H7 (cell line): ENCODE data around the gene MYO1C. TPM values are rescaled to one million over a fixed set of nuclear protein-coding genes. Genes with fewer than 3 reads are reported as not detected.
"Not testable (repeated sequence)": the region's sequence is repeated elsewhere in the genome, so short reads cannot be mapped to it uniquely, and the experiment has no call there.

Experiments used
- DNase-seq: peaks from one replicate; pipeline ENCODE4 v3.0.0; 2012
- H3K27me3 ChIP-seq: 2 replicates; pipeline ENCODE4 v1.6.0; 2011; ENCODE audit warnings: mild to moderate bottlenecking, low read length; ENCODE audit not compliant: control insufficient read depth, insufficient read depth
- H3K36me3 ChIP-seq: replicated peaks from 2 replicates; pipeline ENCODE4 v1.5.1; 2011; ENCODE audit warnings: low read length; ENCODE audit not compliant: control insufficient read depth, insufficient read depth
- H3K4me3 ChIP-seq: 2 replicates; pipeline ENCODE4 v1.5.1; 2011; ENCODE audit warnings: low read depth, mild to moderate bottlenecking, control low read depth, low read length, moderate library complexity; ENCODE audit not compliant: insufficient read depth
- total RNA-seq: library from RNA; depleted of rRNA; stranded (reverse); fragments of >200 nt; shearing (Covaris generic); gene quantifications from 2 replicates; pipeline ENCODE4 v1.2.3, GENCODE V29; 2014; rRNA removed

MYO1C gene
- total RNA-seq, 1 experiment from 2014 or later = 62.6 TPM

DNA sequence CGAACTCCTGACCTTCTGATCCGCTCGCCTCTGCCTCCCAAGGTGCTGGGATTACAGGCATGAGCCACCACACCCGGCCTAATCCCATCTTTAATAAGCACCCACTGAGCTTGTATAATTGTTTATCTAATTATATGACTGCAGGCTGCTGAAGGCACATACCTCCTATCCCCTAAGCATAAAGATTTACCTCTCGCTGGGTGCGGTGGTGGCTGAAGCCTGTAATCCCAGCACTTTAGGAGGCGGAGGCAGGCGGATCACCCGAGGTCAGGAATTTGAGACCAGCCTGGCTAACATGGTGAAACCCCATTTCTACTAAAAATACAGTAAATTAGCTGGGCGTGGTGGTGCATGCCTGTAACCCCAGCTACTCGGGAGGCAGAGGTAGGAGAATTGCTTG lies 72.3 kb downstream of the MYO1C start:
- H3K27me3 ChIP-seq = no peaks in the 10 kb centered on the region
- H3K4me3 ChIP-seq = no peak overlapping the region
- peaks cover 15% of the 10 kb centered on the region for H3K36me3 ChIP-seq
- DNase-seq = no peak

DNA sequence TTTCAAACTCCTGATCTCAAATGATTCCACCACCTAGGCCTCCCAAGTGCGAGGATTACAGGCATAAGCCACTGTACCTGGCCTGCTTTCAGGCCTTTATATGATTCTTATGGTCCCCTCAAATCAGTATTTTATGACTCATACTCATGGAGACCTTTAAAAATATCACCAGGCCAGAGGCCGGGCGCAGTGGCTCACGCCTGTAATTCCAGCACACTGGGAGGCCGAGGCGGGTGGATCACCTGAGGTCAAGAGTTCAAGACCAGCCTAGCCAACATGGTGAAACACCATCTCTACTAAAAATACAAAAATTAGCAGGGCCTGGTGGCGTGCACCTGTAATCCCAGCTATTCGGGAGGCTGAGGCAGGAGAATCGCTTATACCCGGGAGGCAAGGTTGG lies 74.0 kb downstream of the MYO1C start:
- not testable (repeated sequence) for DNase-seq

DNA sequence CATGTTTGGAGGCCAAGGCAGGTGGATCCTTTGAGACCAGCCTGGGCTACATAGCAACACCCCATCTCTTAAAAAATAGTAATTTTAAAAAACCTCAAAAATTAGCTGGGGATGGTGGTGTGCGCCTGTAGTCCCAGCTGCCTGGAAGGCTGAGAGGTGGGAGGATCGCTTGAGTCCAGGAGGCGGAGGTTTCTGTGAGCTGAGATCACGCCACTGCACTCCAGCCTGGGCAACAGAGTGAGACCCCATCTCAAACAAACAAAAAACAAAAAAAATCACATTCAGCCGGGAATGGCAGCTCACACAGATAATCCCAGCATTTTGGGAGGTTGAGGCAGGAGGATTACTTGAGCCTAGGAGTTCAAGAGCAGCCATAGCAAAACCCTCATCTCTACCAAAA lies 76.1 kb downstream of the MYO1C start:
- H3K36me3 ChIP-seq = peaks cover 3% of the 10 kb centered on the region; the same call in 1 of the 2 replicates
- no peak for DNase-seq
- H3K27me3 ChIP-seq = no peaks in the 10 kb centered on the region
- H3K4me3 ChIP-seq = no peak overlapping the region

More for the DNA sequence above, 74.0 kb downstream of the MYO1C start:
- H3K36me3 ChIP-seq = peaks cover 14% of the 10 kb centered on the region
- H3K27me3 ChIP-seq, H3K4me3 ChIP-seq: not testable (repeated sequence)

DNA sequence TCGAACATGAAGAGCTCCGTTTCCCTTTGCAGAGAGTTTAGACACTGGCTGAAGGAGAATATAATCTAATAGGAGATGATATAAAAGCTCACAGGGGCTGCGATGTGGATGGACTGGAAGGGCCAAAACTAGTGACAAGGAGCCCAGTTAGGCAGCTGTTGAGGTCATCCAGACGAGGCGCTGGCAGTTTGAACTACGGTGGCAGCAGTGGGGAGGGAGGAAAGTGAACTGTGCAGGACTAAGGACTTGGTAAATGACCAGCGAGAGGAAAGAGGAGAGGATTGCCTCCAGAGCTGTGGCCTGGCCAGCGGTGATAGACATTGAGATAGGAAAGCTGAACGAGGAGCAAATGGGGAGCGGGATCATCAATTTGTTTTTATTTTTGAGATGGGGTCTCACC lies 77.9 kb downstream of the MYO1C start:
- DNase-seq = no peak
- Histone ChIP-seq H3K4me3 (no peak overlapping the region), H3K36me3 (no peaks in the 10 kb centered on the region), H3K27me3 (no peaks in the 10 kb centered on the region)

Other genes starting within 250 kb of the MYO1C start
- gene BHLHA9, start 222.2 kb downstream of the MYO1C start, total RNA-seq = not detected in 2 replicates
- not detected in 2 replicates for gene TRARG1, start 213.0 kb downstream of the MYO1C start, total RNA-seq
- 303 and 330 TPM in 2 replicates for gene YWHAE, start 92.5 kb downstream of the MYO1C start, total RNA-seq
- gene CRK, start 36.5 kb downstream of the MYO1C start, total RNA-seq = 60.5 and 68.4 TPM in 2 replicates
- 17.6 and 20.7 TPM in 2 replicates for gene INPP5K, start 23.9 kb upstream of the MYO1C start, total RNA-seq
- 22.5 and 23.1 TPM in 2 replicates for gene PITPNA, start 70.1 kb upstream of the MYO1C start, total RNA-seq
- 36.0 and 37.7 TPM in 2 replicates for gene SLC43A2, start 136.1 kb upstream of the MYO1C start, total RNA-seq
- 5.1 and 7.6 TPM in 2 replicates for gene SCARF1, start 153.0 kb upstream of the MYO1C start, total RNA-seq
- 31.0 and 32.8 TPM in 2 replicates for gene RILP, start 157.2 kb upstream of the MYO1C start, total RNA-seq
- 128 and 146 TPM in 2 replicates for gene PRPF8, start 192.2 kb upstream of the MYO1C start, total RNA-seq
- gene TLCD2, start 217.7 kb upstream of the MYO1C start, total RNA-seq = 0.04 and 0.45 TPM in 2 replicates
- 13.2 and 14.3 TPM in 2 replicates for gene WDR81, start 232.0 kb upstream of the MYO1C start, total RNA-seq